HepG2 (cell line): ENCODE data around the gene GTF2H4. TPM values are rescaled to one million over a fixed set of nuclear protein-coding genes. Genes with fewer than 3 reads are reported as not detected.

Experiments used
- ARHGAP35 ChIP-seq: sonication (generic); formaldehyde crosslinking; IDR thresholded peaks from 2 replicates; pipeline ENCODE4 v1.9.0; 2022; ENCODE audit warnings: mild to moderate bottlenecking, inconsistent platforms, moderate library complexity, missing genetic modification reagents, borderline replicate concordance
- CBX2 ChIP-seq, 2 experiments: fragments of 200-600 bp in 1 of 2; sonication (generic); formaldehyde crosslinking in 1 of 2; IDR thresholded peaks; 2 replicates each; pipeline versions ENCODE4 v1.7.0 to v1.8.1; 2018 to 2022; ENCODE audit warnings: low read depth in 2 of 2, low read length in 1 of 2, mild to moderate bottlenecking in 1 of 2, missing genetic modification reagents in 1 of 2
- HMGA1 ChIP-seq: sonication (generic); formaldehyde crosslinking; conservative IDR thresholded peaks from 2 replicates; pipeline ENCODE4 v1.4.0; 2020; ENCODE audit warnings: missing genetic modification reagents
- HNRNPH1 ChIP-seq: fragments of 200-400 bp; formaldehyde crosslinking; optimal IDR thresholded peaks from 2 replicates; pipeline ENCODE3; 2017; ENCODE audit warnings: mild to moderate bottlenecking, low read depth, low read length
- ISL2 ChIP-seq: sonication (generic); formaldehyde crosslinking; IDR thresholded peaks from 2 replicates; pipeline ENCODE4 v1.5.0; 2020; ENCODE audit warnings: missing genetic modification reagents
- KAT7 ChIP-seq: IDR thresholded peaks from 2 replicates; pipeline ENCODE4 v1.6.1; 2018; ENCODE audit warnings: borderline replicate concordance, missing compliant biosample characterization
- KLF9 ChIP-seq: IDR thresholded peaks from 2 replicates; pipeline ENCODE4 v1.6.1; 2016; ENCODE audit warnings: low read depth
- LCORL ChIP-seq, 2 experiments: fragments of 450-650 bp in 1 of 2; sonication (generic) in 1 of 2; formaldehyde crosslinking in 1 of 2; IDR thresholded peaks; 2 replicates each; pipeline versions ENCODE4 v1.5.0 to v1.6.1; 2017 to 2020; ENCODE audit warnings: antibody characterized with exemption in 1 of 2, missing genetic modification reagents in 1 of 2
- MED13 ChIP-seq: sonication (generic); formaldehyde crosslinking; IDR thresholded peaks from 2 replicates; pipeline ENCODE4 v1.5.0; 2020; ENCODE audit warnings: missing genetic modification reagents
- MEF2D ChIP-seq: sonication (generic); formaldehyde crosslinking; IDR thresholded peaks from 2 replicates; pipeline ENCODE4 v1.5.1; 2020; ENCODE audit warnings: mild to moderate bottlenecking, missing genetic modification reagents
- NCOR1 ChIP-seq: fragments of 200-600 bp; sonication (generic); IDR thresholded peaks from 2 replicates; pipeline ENCODE4 v1.7.0; 2017; ENCODE audit warnings: antibody characterized with exemption, low read length, borderline replicate concordance
- RAD21 ChIP-seq: fragments of 450-650 bp; formaldehyde crosslinking; IDR thresholded peaks from 2 replicates; pipeline ENCODE4 v1.5.0; 2020; ENCODE audit warnings: mild to moderate bottlenecking
- REXO4 ChIP-seq: sonication (generic); formaldehyde crosslinking; IDR thresholded peaks from 2 replicates; pipeline ENCODE4 v1.8.0; 2022; ENCODE audit warnings: missing genetic modification reagents, mild to moderate bottlenecking, borderline replicate concordance
- SATB2 ChIP-seq: sonication (generic); formaldehyde crosslinking; IDR thresholded peaks from 2 replicates; pipeline ENCODE4 v1.5.0; 2020; ENCODE audit warnings: missing genetic modification reagents
- SMAD1 ChIP-seq: sonication (generic); formaldehyde crosslinking; IDR thresholded peaks from 2 replicates; pipeline ENCODE4 v1.4.0; 2020; ENCODE audit warnings: missing genetic modification reagents, low read depth, mild to moderate bottlenecking, borderline replicate concordance
- SUZ12 ChIP-seq: fragments of 150-350 bp; IDR thresholded peaks from 2 replicates; pipeline ENCODE4 v1.6.1; 2014; ENCODE audit warnings: low read depth, low read length
- TGIF2 ChIP-seq: IDR thresholded peaks from 2 replicates; pipeline ENCODE4 v1.6.1; 2016; ENCODE audit warnings: control low read depth, missing compliant biosample characterization
- TP53 ChIP-seq: sonication (generic); formaldehyde crosslinking; conservative IDR thresholded peaks from 2 replicates; pipeline ENCODE4 v1.4.0; 2020; ENCODE audit warnings: missing genetic modification reagents
- WIZ ChIP-seq: sonication (generic); formaldehyde crosslinking; IDR thresholded peaks from 2 replicates; pipeline ENCODE4 v1.5.1; 2020; ENCODE audit warnings: mild to moderate bottlenecking, missing genetic modification reagents
- ZFP36L1 ChIP-seq: sonication (generic); formaldehyde crosslinking; IDR thresholded peaks from 2 replicates; pipeline ENCODE4 v1.8.0; 2022; ENCODE audit warnings: mild to moderate bottlenecking, missing genetic modification reagents, moderate library complexity
- ZNF3 ChIP-seq: IDR thresholded peaks from 2 replicates; pipeline ENCODE4 v1.7.0; 2017; ENCODE audit warnings: inconsistent platforms
- ZNF331 ChIP-seq: sonication (generic); formaldehyde crosslinking; IDR thresholded peaks from 2 replicates; pipeline ENCODE4 v1.4.0; 2020; ENCODE audit warnings: missing genetic modification reagents
- ZNF382 ChIP-seq: sonication (generic); formaldehyde crosslinking; IDR thresholded peaks from 2 replicates; pipeline ENCODE4 v1.5.0; 2020; ENCODE audit warnings: missing genetic modification reagents, mild to moderate bottlenecking, borderline replicate concordance
- ZNF530 ChIP-seq: sonication (generic); formaldehyde crosslinking; IDR thresholded peaks from 2 replicates; pipeline ENCODE4 v1.5.0; 2020; ENCODE audit warnings: low read depth, mild to moderate bottlenecking, missing genetic modification reagents
- ZNF546 ChIP-seq: sonication (generic); formaldehyde crosslinking; conservative IDR thresholded peaks from 2 replicates; pipeline ENCODE4 v1.8.1; 2023; ENCODE audit warnings: mild to moderate bottlenecking, missing genetic modification reagents
- ZNF557 ChIP-seq: sonication (generic); formaldehyde crosslinking; IDR thresholded peaks from 2 replicates; pipeline ENCODE4 v1.4.0; 2020; ENCODE audit warnings: missing genetic modification reagents
- ZNF7 ChIP-seq: IDR thresholded peaks from 2 replicates; pipeline ENCODE4 v1.6.1; 2016; ENCODE audit warnings: missing biosample characterization, missing genetic modification reagents
- ZNF777 ChIP-seq: sonication (generic); formaldehyde crosslinking; IDR thresholded peaks from 2 replicates; pipeline ENCODE4 v1.4.0; 2020; ENCODE audit warnings: missing genetic modification reagents
- polyA plus RNA-seq, 8 experiments: library from polyadenylated mRNA; depleted of rRNA in 3 of 8; stranded (reverse) in 7 of 8; unstranded in 1 of 8; fragments of >200 nt; fragmentation: Illumina TruSeq in 4 of 8; extraction: Trizol in 4 of 8; gene quantifications; 2 replicates each; pipeline versions ENCODE4 v1.2.1 to v1.2.3, GENCODE V29; 2011 to 2016; ENCODE audit warnings: low read depth in 4 of 8, missing spikeins in 1 of 8, mixed read lengths in 1 of 8; ENCODE audit not compliant: insufficient read depth in 1 of 8
- total RNA-seq, 5 experiments: library from RNA; depleted of rRNA; stranded (reverse); fragments of >200 nt; fragmentation: Illumina TruSeq; extraction: Trizol; gene quantifications; 2 replicates each; pipeline ENCODE4 v1.2.3, GENCODE V29; 2016; ENCODE audit warnings: low read depth in 1 of 5
- TF ChIP-seq, protein P1 (sequence below): sonication (generic); formaldehyde crosslinking; IDR thresholded peaks from 2 replicates; pipeline ENCODE4 v1.4.0; 2020; ENCODE audit warnings: missing genetic modification reagents, mild to moderate bottlenecking, borderline replicate concordance
- TF ChIP-seq, protein P2 (sequence below): IDR thresholded peaks from 2 replicates; pipeline ENCODE4 v1.6.1; 2016; ENCODE audit warnings: missing compliant biosample characterization, missing genetic modification reagents, borderline replicate concordance

GTF2H4 gene
- total and polyA plus RNA-seq, 2 of the 13 experiments (the other 11 are each of a cell fraction or from before 2014, with no cell fraction given) = 15.9 to 49.3 TPM

DNA sequence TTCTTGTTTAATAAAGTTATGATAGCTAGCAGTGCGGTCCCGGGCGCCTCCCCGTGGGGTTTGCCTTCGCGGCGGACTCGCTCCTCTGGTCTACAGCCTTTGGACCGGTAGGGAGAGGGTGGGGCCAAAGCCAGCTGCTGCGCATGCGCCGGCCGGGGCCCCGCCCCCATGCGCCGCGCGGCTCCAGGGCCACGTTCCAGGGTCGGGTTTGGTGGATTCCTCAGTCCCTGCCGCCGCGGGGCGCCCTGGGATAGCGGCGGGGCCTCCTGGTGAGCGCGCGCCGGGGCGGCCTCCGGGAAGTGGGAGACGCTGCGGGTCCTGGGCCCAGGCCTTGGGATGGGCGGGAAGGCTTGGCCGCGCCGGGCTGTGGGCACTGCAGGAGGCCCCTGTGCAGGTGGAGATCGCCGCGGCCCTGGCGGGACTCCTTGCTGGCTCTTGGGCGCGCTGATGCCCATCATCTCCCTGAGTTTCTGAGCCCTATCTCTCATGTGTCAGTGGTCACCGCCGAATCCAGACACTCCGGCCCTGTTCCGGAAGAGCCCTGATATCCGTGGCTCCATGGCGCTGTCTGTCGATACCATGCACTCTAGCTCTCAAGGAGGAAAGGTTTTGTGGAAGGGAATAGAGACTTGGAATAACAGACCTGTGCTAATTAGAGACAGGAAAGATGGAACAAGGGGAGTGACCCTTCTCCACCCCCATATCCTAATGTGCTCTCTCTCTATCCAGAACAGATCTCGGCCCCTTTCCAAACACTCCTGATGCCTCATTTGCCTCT lies 6.3 kb downstream of the GTF2H4 start, which contains the start of gene VARS2 (continued):
- TF ChIP-seq ZNF3 (CRISPR knock-in tag) (no peak; the same call in 1 of the 2 replicates), ISL2 (peak; percentile 80; the same call in 1 of the 2 replicates), ZNF777 (CRISPR knock-in tag) (peak; percentile 73), REXO4 (CRISPR knock-in tag) (0 out of 2 replicates have a peak, but pooled peaks have one; percentile 74), LCORL (IDR thresholded peaks at IDR 0.05) (no peak), LCORL (CRISPR knock-in tag; IDR thresholded peaks at IDR 0.05) (peak; percentile 96), ZNF557 (CRISPR knock-in tag) (peak; percentile 94; the same call in 1 of the 2 replicates), ZNF7 (no peak), SATB2 (CRISPR knock-in tag) (peak; percentile 66; the same call in 1 of the 2 replicates), KLF9 (CRISPR knock-in tag) (0 out of 2 replicates have a peak, but pooled peaks have one; percentile 52), KAT7 (peak; percentile 99), TGIF2 (CRISPR knock-in tag) (peak; percentile 86), ZNF382 (CRISPR knock-in tag) (no peak), TP53 (CRISPR knock-in tag) (peak; percentile 85), MED13 (peak; percentile 79), ZFP36L1 (peak; percentile 98), MEF2D (CRISPR knock-in tag) (peak; percentile 76; the same call in 1 of the 2 replicates), ZNF546 (CRISPR knock-in tag) (no peak; the same call in 1 of the 2 replicates), NCOR1 (peak; percentile 47; the same call in 1 of the 2 replicates), RAD21 (peak; percentile 85; the same call in 1 of the 2 replicates), HNRNPH1 (peak; percentile 27), SUZ12 (no peak), ARHGAP35 (CRISPR knock-in tag) (peak; percentile 93; the same call in 1 of the 2 replicates), SMAD1 (CRISPR knock-in tag) (0 out of 2 replicates have a peak, but pooled peaks have one; percentile 73), WIZ (CRISPR knock-in tag) (peak; percentile 83; the same call in 1 of the 2 replicates), HMGA1 (CRISPR knock-in tag) (no peak), CBX2 (IDR thresholded peaks at IDR 0.05; ENCODE audit: low read depth, low read length) (no peak), CBX2 (CRISPR knock-in tag; IDR thresholded peaks at IDR 0.05; ENCODE audit: low read depth) (peak; percentile 71; the same call in 1 of the 2 replicates), ZNF331 (CRISPR knock-in tag) (peak; percentile 94), ZNF530 (CRISPR knock-in tag) (0 out of 2 replicates have a peak, but pooled peaks have one; percentile 62)
- TF ChIP-seq, protein P1, sequence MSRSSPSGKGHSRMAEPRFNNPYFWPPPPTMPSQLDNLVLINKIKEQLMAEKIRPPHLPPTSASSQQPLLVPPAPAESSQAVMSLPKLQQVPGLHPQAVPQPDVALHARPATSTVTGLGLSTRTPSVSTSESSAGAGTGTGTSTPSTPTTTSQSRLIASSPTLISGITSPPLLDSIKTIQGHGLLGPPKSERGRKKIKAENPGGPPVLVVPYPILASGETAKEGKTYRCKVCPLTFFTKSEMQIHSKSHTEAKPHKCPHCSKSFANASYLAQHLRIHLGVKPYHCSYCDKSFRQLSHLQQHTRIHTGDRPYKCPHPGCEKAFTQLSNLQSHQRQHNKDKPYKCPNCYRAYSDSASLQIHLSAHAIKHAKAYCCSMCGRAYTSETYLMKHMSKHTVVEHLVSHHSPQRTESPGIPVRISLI (CRISPR knock-in tag) = peak; percentile 21; the same call in 1 of the 2 replicates
- TF ChIP-seq, protein P2, sequence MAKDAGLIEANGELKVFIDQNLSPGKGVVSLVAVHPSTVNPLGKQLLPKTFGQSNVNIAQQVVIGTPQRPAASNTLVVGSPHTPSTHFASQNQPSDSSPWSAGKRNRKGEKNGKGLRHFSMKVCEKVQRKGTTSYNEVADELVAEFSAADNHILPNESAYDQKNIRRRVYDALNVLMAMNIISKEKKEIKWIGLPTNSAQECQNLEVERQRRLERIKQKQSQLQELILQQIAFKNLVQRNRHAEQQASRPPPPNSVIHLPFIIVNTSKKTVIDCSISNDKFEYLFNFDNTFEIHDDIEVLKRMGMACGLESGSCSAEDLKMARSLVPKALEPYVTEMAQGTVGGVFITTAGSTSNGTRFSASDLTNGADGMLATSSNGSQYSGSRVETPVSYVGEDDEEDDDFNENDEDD (CRISPR knock-in tag) = peak; percentile 89; the same call in 1 of the 2 replicates
